ENCODE data around the gene NDUFS6.

- TF ChIP-seq CTCF (IDR thresholded peaks at IDR 0.05) (no peak), POLR2A (IDR thresholded peaks at IDR 0.05) (no peak)
Measured at GRCh38 chr5:1760231-1760630, 41.0 kb upstream of the NDUFS6 start.
